Panc1 (cell line): ENCODE results near the gene GRIN2C. TPM values are rescaled to one million over a fixed set of nuclear protein-coding genes. Genes with fewer than 3 reads are reported as not detected.

Experiments
- ATAC-seq: fragments of 200-7000 bp; cut with Tn5 transposase; 2 replicates; pipeline ENCODE4 v1.9.1; 2020; ENCODE audit warnings: mild to moderate bottlenecking, moderate library complexity
- BruUV-seq: library from RNA; stranded (reverse); fragments of 400-500 nt; replicated peaks from 2 replicates; lab custom pipeline; 2021; lab: Mats Ljungman, UMichigan
- CTCF ChIA-PET: fragments of 300-600 bp; sonication (Branson Sonifier 250); formaldehyde crosslinking; loops from one replicate; lab custom pipeline; 2022; ENCODE audit warnings: antibody characterized with exemption; lab: Charles Lee
- POLR2A ChIA-PET: fragments of 300-600 bp; sonication (Branson Sonifier 250); formaldehyde crosslinking; loops from one replicate; lab custom pipeline; 2022; ENCODE audit warnings: antibody characterized with exemption; lab: Charles Lee
- DNase-seq: peaks from one replicate; pipeline ENCODE4 v3.0.0-alpha.2; 2010; ENCODE audit warnings: low read depth, low spot score
- H3K27ac ChIP-seq: 2 replicates; pipeline ENCODE4 v1.5.1; 2011; ENCODE audit warnings: mild to moderate bottlenecking, low read length, inconsistent platforms
- H3K27me3 ChIP-seq: fragments of 200-500 bp; sonication (Bioruptor generic); 2 replicates; pipeline ENCODE4 v1.6.0; 2014; ENCODE audit warnings: low read length, inconsistent platforms; ENCODE audit not compliant: control insufficient read depth, insufficient read depth
- H3K36me3 ChIP-seq: fragments of 200-500 bp; sonication (Bioruptor generic); 2 replicates; pipeline ENCODE4 v1.5.1; 2014; ENCODE audit warnings: inconsistent platforms, mild to moderate bottlenecking, low read length, moderate library complexity; ENCODE audit not compliant: control insufficient read depth, insufficient read depth
- H3K4me1 ChIP-seq: 2 replicates; pipeline ENCODE4 v1.5.1; 2011; ENCODE audit warnings: inconsistent platforms, mild to moderate bottlenecking, low read length, moderate library complexity; ENCODE audit not compliant: control insufficient read depth, insufficient read depth
- H3K4me3 ChIP-seq, 2 experiments: 2 replicates each; pipeline ENCODE4 v1.5.1; 2011 to 2012; ENCODE audit warnings: low read depth in 2 of 2, low read length in 2 of 2, mild to moderate bottlenecking in 2 of 2, inconsistent platforms in 1 of 2, moderate library complexity in 1 of 2
- H3K9me3 ChIP-seq: fragments of 200-500 bp; sonication (Bioruptor generic); 2 replicates; pipeline ENCODE4 v1.5.1; 2014; ENCODE audit warnings: low read depth, mild to moderate bottlenecking, inconsistent platforms, low read length, moderate library complexity; ENCODE audit not compliant: control insufficient read depth, insufficient read depth
- POLR2AphosphoS5 ChIP-seq: IDR thresholded peaks from 2 replicates; pipeline ENCODE4 v1.6.1; 2012; ENCODE audit warnings: mild to moderate bottlenecking, low read depth, low read length, moderate library complexity
- SIN3A ChIP-seq: IDR thresholded peaks from 2 replicates; pipeline ENCODE4 v1.6.1; 2012; ENCODE audit warnings: low read depth, mild to moderate bottlenecking, low read length, moderate library complexity, borderline replicate concordance; ENCODE audit not compliant: insufficient read depth
- TCF7L2 ChIP-seq: IDR thresholded peaks from 2 replicates; pipeline ENCODE4 v1.6.1; 2011; ENCODE audit warnings: mild to moderate bottlenecking, low read depth, low read length, inconsistent platforms
- in situ Hi-C: cut with HindIII; loops from 2 replicates; pipeline ENCODE4 v1.10.0; 2016; ENCODE audit warnings: low sequenced_read_pairs, low pct_unique_long_range_greater_than_20kb
- intact Hi-C: fragments of 100-400 bp; cut with micrococcal nuclease; formaldehyde crosslinking; loops from one replicate; pipeline ENCODE4 v1.10.0; 2022; ENCODE audit not compliant: unreplicated experiment
- total RNA-seq: library from RNA; stranded (reverse); gene quantifications from one replicate; pipeline ENCODE4 v1.2.1, GENCODE V29; 2021; ENCODE audit not compliant: unreplicated experiment
- TF ChIP-seq, protein P1 (sequence below): fragments of 450-650 bp; IDR thresholded peaks from 2 replicates; pipeline ENCODE4 v1.5.1; 2017; ENCODE audit warnings: mild to moderate bottlenecking
- TF ChIP-seq, protein P2 (sequence below), 2 experiments: IDR thresholded peaks; 2 replicates each; pipeline ENCODE4 v1.6.1; 2011 to 2012; ENCODE audit warnings: low read depth in 2 of 2, control low read depth in 1 of 2, low read length in 1 of 2, mild to moderate bottlenecking in 1 of 2, moderate library complexity in 1 of 2; ENCODE audit not compliant: insufficient read depth in 1 of 2

GRIN2C gene
- total RNA-seq, 1 experiment from 2014 or later: 0.10 TPM

DNA sequence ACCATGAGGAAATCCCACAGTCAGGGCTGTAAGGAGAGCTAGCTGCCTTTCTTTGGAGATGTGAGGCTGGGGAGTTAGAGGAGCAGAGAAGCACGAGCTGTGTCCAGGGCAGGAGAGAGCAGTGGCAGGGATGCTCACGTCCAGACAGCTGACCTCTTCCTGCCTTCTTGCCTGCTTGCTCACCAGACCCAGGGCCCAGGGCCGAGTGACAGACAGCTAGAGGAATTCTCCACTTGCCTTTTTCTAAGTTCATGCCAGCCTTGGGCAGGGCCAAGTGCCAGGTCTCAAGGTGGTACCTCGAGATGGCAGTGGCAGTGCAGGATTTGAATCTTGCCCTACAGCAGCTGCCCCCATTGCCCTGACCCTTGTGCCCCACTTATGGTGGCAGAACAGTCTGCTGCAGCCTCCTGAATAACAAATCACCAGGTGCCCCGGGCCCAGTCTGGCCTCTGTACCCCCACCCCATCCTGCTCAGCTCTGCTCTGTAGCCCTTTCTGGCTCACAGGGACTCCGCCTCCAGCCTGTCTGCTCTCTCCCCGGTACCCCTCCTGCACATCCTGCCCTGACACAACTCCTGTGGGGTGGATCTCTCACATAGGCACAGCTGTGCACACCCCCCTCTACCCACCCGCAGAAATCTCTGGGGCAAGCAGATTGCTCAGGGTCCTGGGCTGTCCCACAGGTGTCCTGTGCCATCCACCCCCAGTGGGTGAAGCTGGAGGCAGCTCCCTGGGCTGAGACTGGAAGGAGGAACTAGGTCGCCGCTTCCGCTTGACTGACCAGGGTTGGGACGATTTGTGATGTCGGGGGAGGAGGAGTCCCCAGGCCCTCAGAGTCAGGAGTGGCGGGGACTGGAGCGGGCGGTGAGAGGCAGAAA lies 25.9 kb downstream of the GRIN2C start:
- BruUV-seq: no TSS peak
- no peaks in the 10 kb centered on the region for H3K36me3 ChIP-seq
- DNase-seq: no peak
- ChIA-PET POLR2A (interaction anchor here (0.5 kb wide), 1 partner anchor 176 kb away, joined by 3 read pairs; no protein-coding TSS in a partner anchor), CTCF (interaction anchor here (0.6 to 1.7 kb wide), 4 partner anchors 10 to 127 kb away, joined by 3 to 10 read pairs (median 6); no protein-coding TSS in a partner anchor)
- in situ Hi-C loops (no loop called here), intact Hi-C loops (no loop called here)
- H3K4me3 ChIP-seq: no peak overlapping the region
- ATAC-seq: no peak
- 0 out of 2 replicates have a peak, but pooled peaks cover 3% of the 10 kb centered on the region for H3K4me1 ChIP-seq
- H3K27ac ChIP-seq: no peak overlapping the region
- no peaks in the 10 kb centered on the region for H3K9me3 ChIP-seq
- no peaks in the 10 kb centered on the region for H3K27me3 ChIP-seq
- TF ChIP-seq POLR2AphosphoS5 (no peak), TCF7L2 (no peak), SIN3A (no peak)
- TF ChIP-seq, protein P1, sequence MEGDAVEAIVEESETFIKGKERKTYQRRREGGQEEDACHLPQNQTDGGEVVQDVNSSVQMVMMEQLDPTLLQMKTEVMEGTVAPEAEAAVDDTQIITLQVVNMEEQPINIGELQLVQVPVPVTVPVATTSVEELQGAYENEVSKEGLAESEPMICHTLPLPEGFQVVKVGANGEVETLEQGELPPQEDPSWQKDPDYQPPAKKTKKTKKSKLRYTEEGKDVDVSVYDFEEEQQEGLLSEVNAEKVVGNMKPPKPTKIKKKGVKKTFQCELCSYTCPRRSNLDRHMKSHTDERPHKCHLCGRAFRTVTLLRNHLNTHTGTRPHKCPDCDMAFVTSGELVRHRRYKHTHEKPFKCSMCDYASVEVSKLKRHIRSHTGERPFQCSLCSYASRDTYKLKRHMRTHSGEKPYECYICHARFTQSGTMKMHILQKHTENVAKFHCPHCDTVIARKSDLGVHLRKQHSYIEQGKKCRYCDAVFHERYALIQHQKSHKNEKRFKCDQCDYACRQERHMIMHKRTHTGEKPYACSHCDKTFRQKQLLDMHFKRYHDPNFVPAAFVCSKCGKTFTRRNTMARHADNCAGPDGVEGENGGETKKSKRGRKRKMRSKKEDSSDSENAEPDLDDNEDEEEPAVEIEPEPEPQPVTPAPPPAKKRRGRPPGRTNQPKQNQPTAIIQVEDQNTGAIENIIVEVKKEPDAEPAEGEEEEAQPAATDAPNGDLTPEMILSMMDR: no peak
- TF ChIP-seq, protein P2, sequence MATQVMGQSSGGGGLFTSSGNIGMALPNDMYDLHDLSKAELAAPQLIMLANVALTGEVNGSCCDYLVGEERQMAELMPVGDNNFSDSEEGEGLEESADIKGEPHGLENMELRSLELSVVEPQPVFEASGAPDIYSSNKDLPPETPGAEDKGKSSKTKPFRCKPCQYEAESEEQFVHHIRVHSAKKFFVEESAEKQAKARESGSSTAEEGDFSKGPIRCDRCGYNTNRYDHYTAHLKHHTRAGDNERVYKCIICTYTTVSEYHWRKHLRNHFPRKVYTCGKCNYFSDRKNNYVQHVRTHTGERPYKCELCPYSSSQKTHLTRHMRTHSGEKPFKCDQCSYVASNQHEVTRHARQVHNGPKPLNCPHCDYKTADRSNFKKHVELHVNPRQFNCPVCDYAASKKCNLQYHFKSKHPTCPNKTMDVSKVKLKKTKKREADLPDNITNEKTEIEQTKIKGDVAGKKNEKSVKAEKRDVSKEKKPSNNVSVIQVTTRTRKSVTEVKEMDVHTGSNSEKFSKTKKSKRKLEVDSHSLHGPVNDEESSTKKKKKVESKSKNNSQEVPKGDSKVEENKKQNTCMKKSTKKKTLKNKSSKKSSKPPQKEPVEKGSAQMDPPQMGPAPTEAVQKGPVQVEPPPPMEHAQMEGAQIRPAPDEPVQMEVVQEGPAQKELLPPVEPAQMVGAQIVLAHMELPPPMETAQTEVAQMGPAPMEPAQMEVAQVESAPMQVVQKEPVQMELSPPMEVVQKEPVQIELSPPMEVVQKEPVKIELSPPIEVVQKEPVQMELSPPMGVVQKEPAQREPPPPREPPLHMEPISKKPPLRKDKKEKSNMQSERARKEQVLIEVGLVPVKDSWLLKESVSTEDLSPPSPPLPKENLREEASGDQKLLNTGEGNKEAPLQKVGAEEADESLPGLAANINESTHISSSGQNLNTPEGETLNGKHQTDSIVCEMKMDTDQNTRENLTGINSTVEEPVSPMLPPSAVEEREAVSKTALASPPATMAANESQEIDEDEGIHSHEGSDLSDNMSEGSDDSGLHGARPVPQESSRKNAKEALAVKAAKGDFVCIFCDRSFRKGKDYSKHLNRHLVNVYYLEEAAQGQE (IDR thresholded peaks at IDR 0.05; ENCODE audit: insufficient read depth in 1 of 2, low read depth in 2 of 2, low read length in 1 of 2): no peak

DNA sequence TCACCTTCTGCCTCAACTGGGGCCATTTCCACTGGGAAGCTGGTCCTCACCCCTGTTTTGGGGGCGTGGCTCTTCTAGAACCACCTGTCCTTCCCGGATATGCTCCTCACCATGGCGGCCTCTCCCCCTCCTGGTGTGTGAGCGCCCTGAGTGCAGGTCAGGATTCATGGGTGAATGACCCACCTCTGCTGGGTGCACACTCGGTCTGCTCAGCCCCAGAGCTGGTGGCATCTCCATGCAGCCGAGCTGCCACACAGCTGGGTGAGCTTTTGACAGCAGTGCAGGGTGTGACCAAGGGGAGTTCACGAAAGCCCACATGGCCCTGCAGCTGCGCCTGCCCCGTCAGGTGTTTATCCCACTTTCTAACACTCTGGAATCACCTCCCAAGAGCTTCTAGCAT lies 27.3 kb downstream of the GRIN2C start:
- BruUV-seq: no TSS peak
- intact Hi-C loops (no loop called here), in situ Hi-C loops (no loop called here)
- Histone ChIP-seq H3K9me3 (no peaks in the 10 kb centered on the region), H3K4me1 (0 out of 2 replicates have a peak, but pooled peaks cover 3% of the 10 kb centered on the region), H3K4me3 (no peak overlapping the region), H3K36me3 (no peaks in the 10 kb centered on the region), H3K27me3 (no peaks in the 10 kb centered on the region), H3K27ac (no peak overlapping the region)
- TF ChIP-seq, protein P2 (IDR thresholded peaks at IDR 0.05; ENCODE audit: insufficient read depth in 1 of 2, low read depth in 2 of 2, low read length in 1 of 2): no peak
- TF ChIP-seq TCF7L2 (no peak), POLR2AphosphoS5 (no peak), SIN3A (no peak)
- TF ChIP-seq, protein P1: no peak
- no peak for DNase-seq
- no peak for ATAC-seq
- CTCF ChIA-PET: interaction anchor here (0.6 to 0.9 kb wide), 2 partner anchors 30 to 448 kb away, joined by 3 to 5 read pairs; no protein-coding TSS in a partner anchor
- POLR2A ChIA-PET: no interaction called here
